Left ventricle myocardium inferior (tissue), 1 donor: ENCODE results near the gene CYB5R4. TPM values are rescaled to one million over a fixed set of nuclear protein-coding genes. Genes with fewer than 3 reads are reported as not detected.

Experiments
- DNase-seq: peaks from one replicate; pipeline ENCODE4 v3.0.0-alpha.2; 2020
- H3K27ac ChIP-seq: fragments of 200-600 bp; replicated peaks from 2 replicates; pipeline ENCODE4 v1.8.0; 2021
- H3K27me3 ChIP-seq: fragments of 200-600 bp; 2 replicates; pipeline ENCODE4 v1.8.0; 2021; ENCODE audit warnings: low read depth
- H3K36me3 ChIP-seq: fragments of 200-600 bp; 2 replicates; pipeline ENCODE4 v1.8.0; 2021
- H3K4me1 ChIP-seq: fragments of 200-600 bp; 2 replicates; pipeline ENCODE4 v1.8.0; 2021
- H3K4me3 ChIP-seq: fragments of 200-600 bp; 2 replicates; pipeline ENCODE4 v1.8.0; 2021; ENCODE audit warnings: mild to moderate bottlenecking, moderate library complexity
- H3K9me3 ChIP-seq: fragments of 200-600 bp; replicated peaks from 2 replicates; pipeline ENCODE4 v1.8.0; 2021
- CTCF ChIP-seq: fragments of 200-600 bp; IDR thresholded peaks from 2 replicates; pipeline ENCODE4 v1.8.0; 2021; ENCODE audit warnings: antibody characterized with exemption, mild to moderate bottlenecking, borderline replicate concordance
- intact Hi-C: fragments of 100-400 bp; cut with micrococcal nuclease; formaldehyde crosslinking; loops from one replicate; pipeline ENCODE4 v1.11.0; 2022
- long read RNA-seq: library from polyadenylated mRNA; unstranded; transcript quantifications from one replicate; pipeline ENCODE4 v2.0.0, GENCODE V29; 2021
- total RNA-seq: library from RNA; stranded (reverse); fragmentation: NEBNext Ultra II Directional; extraction: Animal tissue kit (Norgen Biotek cat#: 25700); gene quantifications from one replicate; pipeline ENCODE4 v1.2.1, GENCODE V29; 2021
- donor health status: DM: no; HTN: yes; CAD: no; lungs with severe emphysema.

Gene CYB5R4
- total RNA-seq: 14.5 TPM
- long read RNA-seq, full-length matches to known transcripts: 44 of 48 reads
- long read RNA-seq, partial matches to known transcripts: 2 of 48 reads
- long read RNA-seq, other reads (novel, unspliced or antisense): 2 of 48 reads

- Histone ChIP-seq H3K4me1 (peaks cover 27% of the 10 kb centered on the region), H3K9me3 (no peaks in the 10 kb centered on the region), H3K27me3 (peaks cover 11% of the 10 kb centered on the region), H3K27ac (peak within 1 kb of the TSS; percentile 91), H3K36me3 (peaks cover 6% of the 10 kb centered on the region), H3K4me3 (peak within 1 kb of the TSS; percentile 87)
- intact Hi-C loops: no loop called here
- peak; percentile 93 for DNase-seq
- TF ChIP-seq CTCF: peak; percentile 54
These were observed at the start of gene CYB5R4 for GRCh38 chr6:83859410-83860358. TSS of gene CYB5R4 (plus strand) at chr6:83859689. CDS start at chr6:83859783, 94 bp downstream.

- Histone ChIP-seq H3K4me3 (no peak overlapping the region), H3K36me3 (no peaks in the 10 kb centered on the region), H3K9me3 (no peaks in the 10 kb centered on the region), H3K27me3 (no peaks in the 10 kb centered on the region), H3K27ac (no peak overlapping the region), H3K4me1 (no peaks in the 10 kb centered on the region)
- DNase-seq: no peak
- TF ChIP-seq CTCF: no peak
- intact Hi-C loops: no loop called here
These were observed 46.9 kb upstream of the CYB5R4 start for GRCh38 chr6:83812595-83812994.

GRCh38 chr6:83815631-83816272 is 43.7 kb upstream of the CYB5R4 start:
- no peaks in the 10 kb centered on the region for H3K27me3 ChIP-seq

GRCh38 chr6:83822629-83823169 is 36.8 kb upstream of the CYB5R4 start:
- intact Hi-C loops: no loop called here
- TF ChIP-seq CTCF: no peak
- DNase-seq: no peak
- Histone ChIP-seq H3K9me3 (peaks cover 6% of the 10 kb centered on the region), H3K4me3 (no peak overlapping the region), H3K36me3 (no peaks in the 10 kb centered on the region), H3K4me1 (no peaks in the 10 kb centered on the region), H3K27me3 (no peaks in the 10 kb centered on the region), H3K27ac (no peak overlapping the region)

More at GRCh38 chr6:83815631-83816272, 43.7 kb upstream of the CYB5R4 start:
- no peak for TF ChIP-seq CTCF
- H3K36me3 ChIP-seq: no peaks in the 10 kb centered on the region
- H3K9me3 ChIP-seq: no peaks in the 10 kb centered on the region
- no peak for DNase-seq
- no peak overlapping the region for H3K4me3 ChIP-seq
- H3K27ac ChIP-seq: no peak overlapping the region
- intact Hi-C loops: no loop called here
- H3K4me1 ChIP-seq: no peaks in the 10 kb centered on the region

GRCh38 chr6:83824388-83824801 is 35.1 kb upstream of the CYB5R4 start:
- Histone ChIP-seq H3K27me3 (no peaks in the 10 kb centered on the region), H3K27ac (no peak overlapping the region), H3K36me3 (no peaks in the 10 kb centered on the region), H3K4me1 (no peaks in the 10 kb centered on the region), H3K4me3 (no peak overlapping the region), H3K9me3 (peaks cover 6% of the 10 kb centered on the region)
- no peak for DNase-seq
- no peak for TF ChIP-seq CTCF
- intact Hi-C loops: no loop called here
